ENCODE measurements around the gene REP15.

- no peak for TF ChIP-seq CTCF (conservative IDR thresholded peaks at IDR 0.05; ENCODE audit: low read length)
- TF ChIP-seq EZH2phosphoT487 (IDR thresholded peaks at IDR 0.05; ENCODE audit: borderline replicate concordance, low read depth, low read length), result no peak
Observed at GRCh38 chr12:27667540-27667939, 28.7 kb upstream of the REP15 start.

Measured in OCI-LY7 (cell line).